Measurements from ENCODE around the gene ARX.

The ARX gene

GRCh38 chrX:25005382-25006185 is 10.2 kb downstream of the ARX start:
- no peak for DNase-seq (ENCODE audit: low spot score)
- H3K27ac ChIP-seq, result no peak overlapping the region
- ChIA-PET CTCF (no interaction called here), POLR2A (ENCODE audit: low non-redundant PET) (interaction anchor here (0.6 kb wide), 1 partner anchor 34 kb away, joined by 3 read pairs; no protein-coding TSS in a partner anchor)
- no peak for TF ChIP-seq CTCF (conservative IDR thresholded peaks at IDR 0.05; ENCODE audit: low read depth)

- no peak for DNase-seq (ENCODE audit: low spot score)
- CTCF ChIA-PET, result no interaction called here
- POLR2A ChIA-PET (ENCODE audit: low non-redundant PET), result interaction anchor here (0.6 kb wide), 1 partner anchor 35 kb away, joined by 3 read pairs; no protein-coding TSS in a partner anchor
- H3K27ac ChIP-seq, result no peak overlapping the region
- no peak for TF ChIP-seq CTCF (conservative IDR thresholded peaks at IDR 0.05; ENCODE audit: low read depth)
Measured at GRCh38 chrX:25005034-25005381, 10.8 kb downstream of the ARX start.

GRCh38 chrX:25004485-25005032 is 11.2 kb downstream of the ARX start:
- ChIA-PET POLR2A (ENCODE audit: low non-redundant PET) (no interaction called here), CTCF (no interaction called here)
- H3K27ac ChIP-seq, result no peak overlapping the region
- no peak for DNase-seq (ENCODE audit: low spot score)
- no peak for TF ChIP-seq CTCF (conservative IDR thresholded peaks at IDR 0.05; ENCODE audit: low read depth)

DNA sequence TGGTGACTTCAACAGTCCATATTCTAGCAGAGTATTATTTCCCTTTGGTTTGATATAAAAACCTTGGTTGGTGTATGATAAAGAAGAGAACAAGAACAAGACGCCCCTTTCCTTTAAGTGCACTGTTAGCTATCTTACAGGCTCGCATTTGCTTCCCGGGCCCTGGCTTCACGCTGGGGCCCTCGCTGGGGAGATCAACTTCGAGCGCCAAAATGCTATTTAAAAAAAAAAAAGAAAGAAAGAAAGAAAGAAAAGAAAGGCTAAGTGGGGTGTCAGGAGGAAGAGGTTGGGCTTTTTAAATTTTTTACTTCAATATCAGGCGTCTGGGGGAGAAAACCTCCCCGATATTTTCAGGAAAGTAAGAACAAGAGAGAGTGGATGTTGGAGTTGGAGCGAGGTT is 11.7 kb downstream of the ARX start:
- CTCF ChIA-PET, result no interaction called here

DNA sequence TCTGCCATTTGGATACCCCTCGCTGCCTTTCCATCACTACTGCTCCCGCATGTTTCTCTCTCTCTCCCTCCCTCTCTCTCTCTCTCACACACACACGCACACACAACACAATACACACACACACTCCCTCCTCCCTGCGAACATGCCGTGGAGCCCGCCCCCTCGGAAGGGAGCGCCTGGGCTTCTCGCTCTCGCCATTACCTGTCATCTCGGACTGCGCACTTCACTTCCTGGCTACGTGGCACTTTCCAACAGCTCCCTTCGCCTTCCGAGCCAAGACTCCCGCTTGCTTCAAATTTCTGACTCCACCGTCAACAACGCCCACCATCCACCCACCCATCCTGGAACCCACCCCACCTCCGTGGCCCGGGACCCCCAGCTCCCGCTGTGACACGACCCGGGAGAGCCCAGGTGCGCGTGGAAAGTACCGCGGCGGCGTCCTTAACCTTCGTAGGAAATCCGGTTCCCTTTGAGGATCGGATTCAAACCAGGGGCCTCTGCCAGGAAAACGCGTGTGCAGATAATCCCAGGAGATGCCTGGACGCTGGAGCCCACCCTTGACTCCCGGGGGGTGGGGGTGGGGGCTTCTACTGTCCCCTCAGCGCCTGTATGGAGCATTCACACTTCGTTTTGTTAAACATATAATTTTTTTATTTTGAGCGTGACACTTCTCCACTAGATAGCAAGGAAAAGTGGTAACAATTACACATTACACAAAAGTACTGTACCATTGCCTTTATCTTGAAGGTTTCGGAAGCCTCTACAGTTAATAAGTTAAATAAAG is 12.5 kb downstream of the ARX start:
- no peak for DNase-seq (ENCODE audit: low spot score)
- no peak overlapping the region for H3K27ac ChIP-seq
- ChIA-PET POLR2A (ENCODE audit: low non-redundant PET) (no interaction called here), CTCF (no interaction called here)
- no peak for TF ChIP-seq CTCF (conservative IDR thresholded peaks at IDR 0.05; ENCODE audit: low read depth)

More for the DNA sequence above, 11.7 kb downstream of the ARX start:
- no peak for TF ChIP-seq CTCF (conservative IDR thresholded peaks at IDR 0.05; ENCODE audit: low read depth)
- POLR2A ChIA-PET (ENCODE audit: low non-redundant PET), result no interaction called here
- no peak overlapping the region for H3K27ac ChIP-seq
- DNase-seq (ENCODE audit: low spot score), result no peak

DNA sequence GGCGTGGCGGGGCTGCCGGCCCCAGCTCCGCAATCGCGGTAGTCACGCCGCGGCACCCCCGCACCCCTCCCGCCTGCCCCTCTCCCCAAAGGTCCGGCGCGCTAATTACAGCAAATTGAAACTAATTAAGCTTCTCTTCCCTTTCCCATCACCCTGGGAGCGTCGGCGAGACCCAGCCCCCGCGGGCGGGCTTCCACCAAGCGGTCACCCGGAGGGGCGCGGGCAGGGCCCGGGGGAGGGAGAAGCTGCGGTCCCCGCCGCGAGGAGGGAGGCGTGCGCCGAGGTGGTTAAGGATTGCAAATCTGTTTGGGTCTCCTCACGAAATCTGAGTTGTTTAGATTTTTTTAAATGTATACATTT is 13.1 kb downstream of the ARX start:
- ChIA-PET CTCF (no interaction called here), POLR2A (ENCODE audit: low non-redundant PET) (no interaction called here)
- DNase-seq (ENCODE audit: low spot score), result no peak
- TF ChIP-seq CTCF (conservative IDR thresholded peaks at IDR 0.05; ENCODE audit: low read depth), result no peak
- no peak overlapping the region for H3K27ac ChIP-seq

Data from RWPE1 (cell line).